Measurements from ENCODE around the gene BARD1.
"Not testable (repeated sequence)": the region's sequence is repeated elsewhere in the genome, so short reads cannot be mapped to it uniquely, and the experiment has no call there.

Gene BARD1

GRCh38 chr2:214724741-214725140 is 84.7 kb downstream of the BARD1 start:
- no peaks in the 10 kb centered on the region for H3K4me1 Mint-ChIP-seq (ENCODE audit: low read depth)
- H3K9me3 Mint-ChIP-seq: peaks cover 14% of the 10 kb centered on the region
- no peaks in the 10 kb centered on the region for H3K27me3 Mint-ChIP-seq
- H3K36me3 Mint-ChIP-seq (ENCODE audit: low read depth): peaks cover 79% of the 10 kb centered on the region
- H3K4me3 Mint-ChIP-seq: no peak overlapping the region
- H3K27ac Mint-ChIP-seq: no peak overlapping the region

- H3K27ac Mint-ChIP-seq; H3K27me3 Mint-ChIP-seq; H3K4me1 Mint-ChIP-seq (ENCODE audit: low read depth): not testable (repeated sequence)
- Mint-ChIP-seq H3K4me3 (peak overlapping the region; percentile 20), H3K36me3 (ENCODE audit: low read depth) (peaks cover 46% of the 10 kb centered on the region), H3K9me3 (peaks cover 19% of the 10 kb centered on the region)
Measured at GRCh38 chr2:214717837-214718236, 91.6 kb downstream of the BARD1 start.

- H3K4me3 Mint-ChIP-seq: no peak overlapping the region
- no peaks in the 10 kb centered on the region for H3K27me3 Mint-ChIP-seq
- peaks cover 44% of the 10 kb centered on the region for H3K36me3 Mint-ChIP-seq (ENCODE audit: low read depth)
- H3K9me3 Mint-ChIP-seq: peaks cover 19% of the 10 kb centered on the region
- no peak overlapping the region for H3K27ac Mint-ChIP-seq
- H3K4me1 Mint-ChIP-seq (ENCODE audit: low read depth): peaks cover 3% of the 10 kb centered on the region
Measured at GRCh38 chr2:214716811-214717560, 92.5 kb downstream of the BARD1 start.

GRCh38 chr2:214715025-214715424 is 94.5 kb downstream of the BARD1 start:
- Mint-ChIP-seq H3K36me3 (ENCODE audit: low read depth) (peaks cover 28% of the 10 kb centered on the region), H3K27ac (no peak overlapping the region), H3K4me1 (ENCODE audit: low read depth) (peaks cover 3% of the 10 kb centered on the region), H3K27me3 (no peaks in the 10 kb centered on the region), H3K9me3 (peaks cover 5% of the 10 kb centered on the region), H3K4me3 (no peak overlapping the region)

- no peak overlapping the region for H3K4me3 Mint-ChIP-seq
- H3K27ac Mint-ChIP-seq: no peak overlapping the region
- H3K27me3 Mint-ChIP-seq: no peaks in the 10 kb centered on the region
- peaks cover 3% of the 10 kb centered on the region for H3K9me3 Mint-ChIP-seq
- H3K36me3 Mint-ChIP-seq (ENCODE audit: low read depth): peaks cover 13% of the 10 kb centered on the region
- H3K4me1 Mint-ChIP-seq (ENCODE audit: low read depth): peaks cover 3% of the 10 kb centered on the region
Measured at GRCh38 chr2:214713080-214713830, 96.2 kb downstream of the BARD1 start.

- H3K9me3 Mint-ChIP-seq: no peaks in the 10 kb centered on the region
- no peak overlapping the region for H3K27ac Mint-ChIP-seq
- H3K4me3 Mint-ChIP-seq: no peak overlapping the region
- no peaks in the 10 kb centered on the region for H3K36me3 Mint-ChIP-seq (ENCODE audit: low read depth)
- H3K27me3 Mint-ChIP-seq: no peaks in the 10 kb centered on the region
- no peaks in the 10 kb centered on the region for H3K4me1 Mint-ChIP-seq (ENCODE audit: low read depth)
Measured at GRCh38 chr2:214710729-214711128, 98.8 kb downstream of the BARD1 start.

GRCh38 chr2:214706986-214707385 is 102.5 kb downstream of the BARD1 start:
- Mint-ChIP-seq H3K27me3 (peaks cover 3% of the 10 kb centered on the region), H3K36me3 (ENCODE audit: low read depth) (no peaks in the 10 kb centered on the region), H3K27ac (no peak overlapping the region), H3K4me3 (no peak overlapping the region), H3K4me1 (ENCODE audit: low read depth) (no peaks in the 10 kb centered on the region), H3K9me3 (peaks cover 6% of the 10 kb centered on the region)

GRCh38 chr2:214699236-214699635 is 110.2 kb downstream of the BARD1 start:
- peaks cover 5% of the 10 kb centered on the region for H3K36me3 Mint-ChIP-seq (ENCODE audit: low read depth)
- H3K27me3 Mint-ChIP-seq: peaks cover 3% of the 10 kb centered on the region
- no peak overlapping the region for H3K4me3 Mint-ChIP-seq
- H3K9me3 Mint-ChIP-seq: peaks cover 12% of the 10 kb centered on the region
- no peak overlapping the region for H3K27ac Mint-ChIP-seq
- no peaks in the 10 kb centered on the region for H3K4me1 Mint-ChIP-seq (ENCODE audit: low read depth)

GRCh38 chr2:214696681-214697080 is 112.8 kb downstream of the BARD1 start:
- Mint-ChIP-seq H3K36me3 (ENCODE audit: low read depth) (peaks cover 5% of the 10 kb centered on the region), H3K4me1 (ENCODE audit: low read depth) (no peaks in the 10 kb centered on the region), H3K4me3 (no peak overlapping the region), H3K9me3 (peaks cover 12% of the 10 kb centered on the region), H3K27ac (no peak overlapping the region), H3K27me3 (no peaks in the 10 kb centered on the region)

- Mint-ChIP-seq H3K36me3 (ENCODE audit: low read depth) (peaks cover 1% of the 10 kb centered on the region), H3K4me3 (no peak overlapping the region), H3K9me3 (peaks cover 6% of the 10 kb centered on the region), H3K4me1 (ENCODE audit: low read depth) (no peaks in the 10 kb centered on the region), H3K27me3 (no peaks in the 10 kb centered on the region), H3K27ac (no peak overlapping the region)
Measured at GRCh38 chr2:214695789-214696188, 113.7 kb downstream of the BARD1 start.

GRCh38 chr2:214683557-214683956 is 125.9 kb downstream of the BARD1 start:
- peak overlapping the region; percentile 76 for H3K4me3 Mint-ChIP-seq
- not testable (repeated sequence) for H3K9me3 Mint-ChIP-seq; H3K4me1 Mint-ChIP-seq (ENCODE audit: low read depth); H3K36me3 Mint-ChIP-seq (ENCODE audit: low read depth); H3K27me3 Mint-ChIP-seq
- H3K27ac Mint-ChIP-seq: peak overlapping the region; percentile 4

- Mint-ChIP-seq H3K27me3 (no peaks in the 10 kb centered on the region), H3K27ac (no peak overlapping the region), H3K4me3 (no peak overlapping the region), H3K9me3 (no peaks in the 10 kb centered on the region), H3K4me1 (ENCODE audit: low read depth) (peaks cover 8% of the 10 kb centered on the region), H3K36me3 (ENCODE audit: low read depth) (no peaks in the 10 kb centered on the region)
Measured at GRCh38 chr2:214679736-214680135, 129.7 kb downstream of the BARD1 start.

GRCh38 chr2:214676421-214677089 is 132.9 kb downstream of the BARD1 start:
- Mint-ChIP-seq H3K27ac (no peak overlapping the region), H3K9me3 (no peaks in the 10 kb centered on the region), H3K4me1 (ENCODE audit: low read depth) (no peaks in the 10 kb centered on the region), H3K36me3 (ENCODE audit: low read depth) (no peaks in the 10 kb centered on the region), H3K27me3 (no peaks in the 10 kb centered on the region), H3K4me3 (no peak overlapping the region)

Data from stimulated activated naive CD8-positive, alpha-beta T cell treated with anti-CD3 and anti-CD28 coated beads, Interleukin-15, Interleukin-2, amounts not matched to agents 100 ng/mL and 50 ng/mL, for 24 hours (primary cell).